ENCODE results near the gene FXR2. TPM values are rescaled to one million over a fixed set of nuclear protein-coding genes. Genes with fewer than 3 reads are reported as not detected.

FXR2 gene
- total RNA-seq, 2 experiments from 2014 or later: 27.5 to 28.8 TPM

- no peak for DNase-seq
- Mint-ChIP-seq H3K4me3 (no peak overlapping the region), H3K27me3 (no peaks in the 10 kb centered on the region), H3K9me3 (no peaks in the 10 kb centered on the region), H3K27ac (no peak overlapping the region), H3K36me3 (ENCODE audit: low read depth) (peaks cover 45% of the 10 kb centered on the region), H3K4me1 (peaks cover 4% of the 10 kb centered on the region)
- ChIA-PET CTCF (interaction anchor here (0.7 to 1.4 kb wide), 3 partner anchors 9 to 95 kb away, joined by 3 to 5 read pairs (median 4); partner anchors contain the start of genes MPDU1, TP53 and WRAP53), POLR2A (no interaction called here)
These were observed 22.2 kb downstream of the FXR2 start for GRCh38 chr17:7592422-7593021.

GRCh38 chr17:7591596-7591995 lies 23.1 kb downstream of the FXR2 start:
- Mint-ChIP-seq H3K36me3 (ENCODE audit: low read depth) (peaks cover 47% of the 10 kb centered on the region), H3K27ac (peak overlapping the region; percentile 46), H3K4me3 (no peak overlapping the region), H3K4me1 (peaks cover 4% of the 10 kb centered on the region), H3K9me3 (no peaks in the 10 kb centered on the region), H3K27me3 (no peaks in the 10 kb centered on the region)
- ChIA-PET CTCF (interaction anchor here (0.7 to 1.1 kb wide), 4 partner anchors 9 to 96 kb away, joined by 3 to 5 read pairs (median 4); partner anchors contain the start of genes FXR2, TP53 and WRAP53), POLR2A (no interaction called here)
- no peak for DNase-seq

- ChIA-PET POLR2A (no interaction called here), CTCF (interaction anchor here (1.6 to 2.7 kb wide), 3 partner anchors 11 to 154 kb away, joined by 3 to 16 read pairs (median 11); partner anchors contain the start of gene SENP3)
- no peaks in the 10 kb centered on the region for H3K9me3 Mint-ChIP-seq
- H3K27me3 Mint-ChIP-seq: no peaks in the 10 kb centered on the region
- no peak for DNase-seq
- peak overlapping the region; percentile 25 for H3K27ac Mint-ChIP-seq
- peaks cover 6% of the 10 kb centered on the region for H3K4me1 Mint-ChIP-seq
- peaks cover 42% of the 10 kb centered on the region for H3K36me3 Mint-ChIP-seq (ENCODE audit: low read depth)
- no peak overlapping the region for H3K4me3 Mint-ChIP-seq
These were observed 24.0 kb downstream of the FXR2 start for GRCh38 chr17:7590743-7591142.

GRCh38 chr17:7589891-7590691 lies 24.6 kb downstream of the FXR2 start, which contains the start of gene SOX15:
TSS of gene SOX15 (minus strand) at chr17:7590094. CDS start at chr17:7589676, 418 bp downstream.
- H3K27ac Mint-ChIP-seq: peak within 1 kb of the TSS; percentile 25
- ChIA-PET CTCF (interaction anchor here (0.6 to 2.7 kb wide), 16 partner anchors 9 to 225 kb away, joined by 3 to 18 read pairs (median 4); partner anchors contain the start of genes FXR2, SAT2 and SENP3), POLR2A (no interaction called here)
- H3K36me3 Mint-ChIP-seq (ENCODE audit: low read depth): peaks cover 37% of the 10 kb centered on the region
- H3K9me3 Mint-ChIP-seq: no peaks in the 10 kb centered on the region
- DNase-seq: no peak
- H3K27me3 Mint-ChIP-seq: no peaks in the 10 kb centered on the region
- H3K4me3 Mint-ChIP-seq: no peak within 1 kb of the TSS
- H3K4me1 Mint-ChIP-seq: peaks cover 12% of the 10 kb centered on the region

GRCh38 chr17:7589204-7589868 lies 25.4 kb downstream of the FXR2 start:
- peaks cover 19% of the 10 kb centered on the region for H3K4me1 Mint-ChIP-seq
- peak; percentile 74 for DNase-seq
- POLR2A ChIA-PET: interaction anchor here (1.0 kb wide), 1 partner anchor 15 kb away, joined by 3 read pairs; no protein-coding TSS in a partner anchor
- H3K27me3 Mint-ChIP-seq: no peaks in the 10 kb centered on the region
- no peak overlapping the region for H3K4me3 Mint-ChIP-seq
- peaks cover 39% of the 10 kb centered on the region for H3K36me3 Mint-ChIP-seq (ENCODE audit: low read depth)
- H3K27ac Mint-ChIP-seq: no peak overlapping the region
- no peaks in the 10 kb centered on the region for H3K9me3 Mint-ChIP-seq
- CTCF ChIA-PET: interaction anchor here (0.6 to 2.7 kb wide), 25 partner anchors 9 to 252 kb away, joined by 3 to 18 read pairs (median 3); partner anchors contain the start of genes FXR2, SAT2, SENP3 and TP53

GRCh38 chr17:7588553-7589203 lies 26.0 kb downstream of the FXR2 start:
- Mint-ChIP-seq H3K27me3 (no peaks in the 10 kb centered on the region), H3K4me1 (peaks cover 20% of the 10 kb centered on the region), H3K9me3 (no peaks in the 10 kb centered on the region), H3K27ac (no peak overlapping the region), H3K36me3 (ENCODE audit: low read depth) (peaks cover 36% of the 10 kb centered on the region), H3K4me3 (no peak overlapping the region)
- ChIA-PET CTCF (interaction anchor here (0.6 to 2.7 kb wide), 20 partner anchors 10 to 252 kb away, joined by 3 to 18 read pairs (median 4); partner anchors contain the start of genes FXR2, SAT2, SENP3 and TP53), POLR2A (interaction anchor here (1.0 kb wide), 1 partner anchor 15 kb away, joined by 3 read pairs; no protein-coding TSS in a partner anchor)
- DNase-seq: no peak

GRCh38 chr17:7587420-7588151 lies 27.1 kb downstream of the FXR2 start:
- POLR2A ChIA-PET: interaction anchor here (0.6 kb wide), 1 partner anchor 11 kb away, joined by 3 read pairs; no protein-coding TSS in a partner anchor
- Mint-ChIP-seq H3K9me3 (no peaks in the 10 kb centered on the region), H3K27me3 (no peaks in the 10 kb centered on the region)

GRCh38 chr17:7586673-7587419 lies 27.9 kb downstream of the FXR2 start:
- CTCF ChIA-PET: interaction anchor here (1.0 to 3.9 kb wide), 3 partner anchors 15 to 101 kb away, joined by 4 to 15 read pairs (median 5); partner anchors contain the start of genes TP53 and WRAP53
- peaks cover 36% of the 10 kb centered on the region for H3K36me3 Mint-ChIP-seq (ENCODE audit: low read depth)
- POLR2A ChIA-PET: interaction anchor here (0.6 kb wide), 1 partner anchor 36 kb away, joined by 3 read pairs; no protein-coding TSS in a partner anchor
- no peaks in the 10 kb centered on the region for H3K9me3 Mint-ChIP-seq
- peaks cover 35% of the 10 kb centered on the region for H3K4me1 Mint-ChIP-seq
- no peak overlapping the region for H3K4me3 Mint-ChIP-seq
- DNase-seq: no peak
- peak overlapping the region; percentile 46 for H3K27ac Mint-ChIP-seq
- H3K27me3 Mint-ChIP-seq: no peaks in the 10 kb centered on the region

More at GRCh38 chr17:7587420-7588151, 27.1 kb downstream of the FXR2 start:
- peak overlapping the region; percentile 46 for H3K27ac Mint-ChIP-seq
- no peak for DNase-seq
- peaks cover 28% of the 10 kb centered on the region for H3K4me1 Mint-ChIP-seq
- CTCF ChIA-PET: interaction anchor here (1.0 to 2.4 kb wide), 2 partner anchors 73 to 100 kb away, joined by 4 to 18 read pairs; partner anchors contain the start of genes TP53 and WRAP53
- H3K4me3 Mint-ChIP-seq: no peak overlapping the region
- H3K36me3 Mint-ChIP-seq (ENCODE audit: low read depth): peaks cover 29% of the 10 kb centered on the region

- Mint-ChIP-seq H3K27ac (peak within 1 kb of the TSS; percentile 99), H3K4me3 (peak within 1 kb of the TSS; percentile 92), H3K4me1 (peaks cover 63% of the 10 kb centered on the region), H3K36me3 (ENCODE audit: low read depth) (peaks cover 47% of the 10 kb centered on the region), H3K27me3 (no peaks in the 10 kb centered on the region), H3K9me3 (no peaks in the 10 kb centered on the region)
- CTCF ChIA-PET: interaction anchor here (0.8 to 3.9 kb wide), 11 partner anchors 9 to 254 kb away, joined by 3 to 15 read pairs (median 4); partner anchors contain the start of genes FXR2, TP53 and WRAP53
- POLR2A ChIA-PET: interaction anchor here (0.7 to 1.3 kb wide), 4 partner anchors 10 to 254 kb away, joined by 3 to 8 read pairs (median 3); partner anchors contain the start of genes NEURL4 and TP53
- peak; percentile 95 for DNase-seq
These were observed 31.2 kb downstream of the FXR2 start, which contains the start of gene MPDU1 for GRCh38 chr17:7583253-7584109. TSS of gene MPDU1 (plus strand) at chr17:7583852. CDS start at chr17:7583863, 11 bp downstream.

All from activated CD4-positive, alpha-beta T cell treated with anti-CD3 and anti-CD28 coated beads, Interleukin-2, amount 10 ng/mL, durations not matched to agents 7 days and 5 days (primary cell).